Mesendoderm (in vitro differentiated cells): Measurements from ENCODE around the gene MYO1A.
A peak's percentile ranks its signal among the peaks of the same experiment; 100 is the strongest.

Experiments used
- DNase-seq: peaks from one replicate; pipeline ENCODE4 v3.0.0; 2013
- H2AK5ac ChIP-seq: 2 replicates; pipeline ENCODE4 v1.6.1; 2013; ENCODE audit warnings: low read length, inconsistent platforms
- H2BK120ac ChIP-seq: 2 replicates; pipeline ENCODE4 v1.6.1; 2013; ENCODE audit warnings: low read depth, mild to moderate bottlenecking, low read length, moderate library complexity, mixed read lengths
- H2BK15ac ChIP-seq: replicated peaks from 2 replicates; pipeline ENCODE4 v1.6.1; 2013; ENCODE audit warnings: low read depth, mild to moderate bottlenecking, moderate library complexity
- H2BK5ac ChIP-seq: 2 replicates; pipeline ENCODE4 v1.6.1; 2013; ENCODE audit warnings: low read length, inconsistent platforms
- H3K18ac ChIP-seq: 2 replicates; pipeline ENCODE4 v1.6.1; 2013; ENCODE audit warnings: mild to moderate bottlenecking, low read length, mixed read lengths
- H3K23ac ChIP-seq: one replicate; pipeline ENCODE4 v1.6.1; 2013; ENCODE audit warnings: low read length
- H3K27ac ChIP-seq: 2 replicates; pipeline ENCODE4 v1.5.1; 2013; ENCODE audit warnings: low read depth, mild to moderate bottlenecking, inconsistent platforms, low read length, moderate library complexity
- H3K27me3 ChIP-seq: 2 replicates; pipeline ENCODE4 v1.6.1; 2013; ENCODE audit warnings: low read length, control low read depth, mild to moderate bottlenecking, inconsistent platforms; ENCODE audit not compliant: insufficient read depth, poor library complexity
- H3K36me3 ChIP-seq: 2 replicates; pipeline ENCODE4 v1.6.1; 2013; ENCODE audit warnings: low read length, inconsistent platforms; ENCODE audit not compliant: control insufficient read depth, insufficient read depth
- H3K4ac ChIP-seq: one replicate; pipeline ENCODE4 v1.6.1; 2013; ENCODE audit warnings: low read depth, mild to moderate bottlenecking, low read length, moderate library complexity
- H3K4me1 ChIP-seq: 2 replicates; pipeline ENCODE4 v1.6.1; 2013; ENCODE audit warnings: low read depth, low read length, inconsistent platforms; ENCODE audit not compliant: control insufficient read depth
- H3K4me2 ChIP-seq: 2 replicates; pipeline ENCODE4 v1.6.1; 2013; ENCODE audit warnings: low read length
- H3K4me3 ChIP-seq: 2 replicates; pipeline ENCODE4 v1.5.1; 2013; ENCODE audit warnings: mild to moderate bottlenecking, low read length
- H3K56ac ChIP-seq: one replicate; pipeline ENCODE4 v1.6.1; 2013; ENCODE audit warnings: low read length
- H3K79me1 ChIP-seq: 2 replicates; pipeline ENCODE4 v1.6.1; 2013; ENCODE audit warnings: low read length, inconsistent platforms
- H3K79me2 ChIP-seq: 2 replicates; pipeline ENCODE4 v1.6.1; 2013; ENCODE audit warnings: mild to moderate bottlenecking, low read length; ENCODE audit not compliant: control insufficient read depth, insufficient read depth
- H3K9ac ChIP-seq: 2 replicates; pipeline ENCODE4 v1.6.1; 2013; ENCODE audit warnings: low read length, inconsistent platforms
- H4K5ac ChIP-seq: one replicate; pipeline ENCODE4 v1.6.1; 2013; ENCODE audit warnings: low read length
- H4K8ac ChIP-seq: one replicate; pipeline ENCODE4 v1.6.1; 2013; ENCODE audit warnings: low read depth, mild to moderate bottlenecking, control low read depth, low read length, moderate library complexity
- WGBS: extraction: QIAGEN DNeasy Blood & Tissue Kit; methylation state at CpG from one replicate; pipeline ENCODE4 v1.1.7; 2013; ENCODE audit warnings: low lambda C conversion rate, missing lambda C conversion rate; ENCODE audit not compliant: insufficient coverage; ENCODE audit errors: extremely low coverage; 5-methylcytosine and 5-hydroxymethylcytosine counted together

The MYO1A gene

DNA sequence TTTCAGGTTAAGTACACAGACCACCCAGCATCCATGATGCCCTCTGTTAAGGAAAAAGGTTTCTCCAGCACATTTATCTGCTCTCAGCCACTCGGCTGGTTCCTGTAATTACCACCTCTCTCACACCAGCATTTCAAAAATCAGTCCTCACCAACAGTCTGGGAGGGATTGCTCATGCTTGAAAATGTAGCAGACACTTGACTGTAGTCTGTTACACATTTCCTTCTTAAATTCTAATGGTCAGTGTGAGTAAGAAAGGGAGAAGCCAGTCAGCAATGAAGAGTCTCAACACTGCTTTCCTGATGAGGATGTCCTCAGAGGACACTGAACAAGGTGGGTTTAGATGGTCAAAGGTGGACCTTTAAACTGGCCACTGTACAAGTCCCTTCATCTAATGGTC, 49.5 kb downstream of the MYO1A start:
- Histone ChIP-seq H3K4me3 (no peak overlapping the region), H3K36me3 (peaks cover 9% of the 10 kb centered on the region), H3K4me1 (no peaks in the 10 kb centered on the region), H3K23ac (no peak overlapping the region), H3K18ac (no peak overlapping the region), H2AK5ac (no peak overlapping the region), H2BK15ac (no peak overlapping the region), H4K5ac (no peak overlapping the region), H2BK5ac (no peak overlapping the region), H3K56ac (peak overlapping the region; percentile 17), H4K8ac (no peak overlapping the region), H2BK120ac (no peak overlapping the region), H3K27me3 (no peaks in the 10 kb centered on the region), H3K9ac (no peak overlapping the region), H3K79me2 (peaks cover 28% of the 10 kb centered on the region), H3K4ac (no peak overlapping the region), H3K4me2 (no peak overlapping the region), H3K27ac (no peak overlapping the region), H3K79me1 (peaks cover 23% of the 10 kb centered on the region)
- no peak for DNase-seq
- no CpG with 5 or more reads among the region's 1 CpG for WGBS

DNA sequence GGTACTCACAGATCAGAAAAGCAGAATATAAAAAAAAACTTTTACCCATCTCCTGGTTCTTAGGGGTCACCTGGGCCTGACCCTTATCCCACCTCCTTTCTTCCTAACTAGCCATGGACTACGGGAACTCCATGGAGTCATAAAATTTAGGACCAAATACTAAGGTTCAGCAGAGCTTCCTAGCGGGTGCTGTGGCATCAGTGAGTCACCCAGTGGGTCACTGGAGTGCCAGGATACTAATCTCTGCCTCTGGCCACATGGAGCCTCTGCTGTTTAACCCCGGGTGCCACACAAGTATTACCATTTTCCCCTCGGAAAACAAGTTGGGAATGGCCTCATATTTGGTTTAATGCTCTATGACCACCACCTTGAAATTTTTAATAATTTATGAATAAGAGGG, 50.5 kb downstream of the MYO1A start:
- Histone ChIP-seq H3K79me2 (peaks cover 23% of the 10 kb centered on the region), H3K18ac (no peak overlapping the region), H3K4ac (no peak overlapping the region), H4K5ac (no peak overlapping the region), H3K79me1 (peaks cover 21% of the 10 kb centered on the region), H3K4me2 (no peak overlapping the region), H3K56ac (no peak overlapping the region), H3K9ac (no peak overlapping the region), H3K27me3 (no peaks in the 10 kb centered on the region), H3K4me1 (no peaks in the 10 kb centered on the region), H2BK15ac (no peak overlapping the region), H4K8ac (no peak overlapping the region), H3K27ac (no peak overlapping the region), H2BK120ac (no peak overlapping the region), H2AK5ac (no peak overlapping the region), H2BK5ac (no peak overlapping the region), H3K23ac (no peak overlapping the region), H3K36me3 (peaks cover 9% of the 10 kb centered on the region), H3K4me3 (no peak overlapping the region)
- no CpG with 5 or more reads among the region's 4 CpGs for WGBS
- DNase-seq, result no peak

DNA sequence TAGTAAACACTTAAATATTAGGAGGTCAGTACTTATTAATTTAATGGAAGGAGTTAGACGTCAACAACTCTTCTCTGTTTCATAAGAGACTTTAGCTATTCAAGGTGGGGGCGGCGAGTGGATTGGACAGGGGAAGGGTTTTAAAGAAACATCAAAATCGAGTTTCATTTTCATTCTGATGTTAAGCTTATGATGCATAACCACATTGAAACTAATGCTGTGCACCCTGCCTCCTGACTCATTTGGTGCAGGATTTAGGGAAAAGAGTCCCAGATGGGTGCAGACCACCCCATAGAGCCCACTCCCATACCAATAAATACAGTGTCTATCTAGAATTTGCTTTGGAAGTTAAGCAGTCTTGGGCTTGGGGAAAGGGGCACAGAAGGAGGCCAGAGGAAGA, 50.9 kb downstream of the MYO1A start:
- Histone ChIP-seq H2BK5ac (no peak overlapping the region), H4K8ac (no peak overlapping the region), H3K23ac (no peak overlapping the region), H3K27ac (no peak overlapping the region), H3K4me3 (no peak overlapping the region), H3K4ac (no peak overlapping the region), H3K18ac (no peak overlapping the region), H3K36me3 (peaks cover 7% of the 10 kb centered on the region), H3K9ac (no peak overlapping the region), H3K4me1 (no peaks in the 10 kb centered on the region), H3K27me3 (no peaks in the 10 kb centered on the region), H2BK15ac (no peak overlapping the region), H3K79me1 (peaks cover 19% of the 10 kb centered on the region), H4K5ac (no peak overlapping the region), H2AK5ac (no peak overlapping the region), H3K56ac (no peak overlapping the region), H3K4me2 (no peak overlapping the region), H3K79me2 (peaks cover 19% of the 10 kb centered on the region), H2BK120ac (no peak overlapping the region)
- no peak for DNase-seq
- WGBS, result no CpG with 5 or more reads among the region's 4 CpGs

GRCh38 chr12:56998316-56998715, 51.6 kb downstream of the MYO1A start:
- Histone ChIP-seq H2AK5ac (no peak overlapping the region), H3K18ac (no peak overlapping the region), H3K4me1 (no peaks in the 10 kb centered on the region), H3K56ac (no peak overlapping the region), H3K4me3 (no peak overlapping the region), H3K79me2 (peaks cover 14% of the 10 kb centered on the region), H3K79me1 (peaks cover 18% of the 10 kb centered on the region), H4K5ac (no peak overlapping the region), H2BK15ac (no peak overlapping the region), H3K23ac (no peak overlapping the region), H4K8ac (no peak overlapping the region), H2BK5ac (no peak overlapping the region), H3K9ac (no peak overlapping the region), H3K36me3 (peaks cover 2% of the 10 kb centered on the region), H2BK120ac (no peak overlapping the region), H3K4ac (no peak overlapping the region), H3K27ac (no peak overlapping the region), H3K4me2 (no peak overlapping the region), H3K27me3 (no peaks in the 10 kb centered on the region)
- no peak for DNase-seq
- WGBS, result no CpG with 5 or more reads among the region's 6 CpGs

DNA sequence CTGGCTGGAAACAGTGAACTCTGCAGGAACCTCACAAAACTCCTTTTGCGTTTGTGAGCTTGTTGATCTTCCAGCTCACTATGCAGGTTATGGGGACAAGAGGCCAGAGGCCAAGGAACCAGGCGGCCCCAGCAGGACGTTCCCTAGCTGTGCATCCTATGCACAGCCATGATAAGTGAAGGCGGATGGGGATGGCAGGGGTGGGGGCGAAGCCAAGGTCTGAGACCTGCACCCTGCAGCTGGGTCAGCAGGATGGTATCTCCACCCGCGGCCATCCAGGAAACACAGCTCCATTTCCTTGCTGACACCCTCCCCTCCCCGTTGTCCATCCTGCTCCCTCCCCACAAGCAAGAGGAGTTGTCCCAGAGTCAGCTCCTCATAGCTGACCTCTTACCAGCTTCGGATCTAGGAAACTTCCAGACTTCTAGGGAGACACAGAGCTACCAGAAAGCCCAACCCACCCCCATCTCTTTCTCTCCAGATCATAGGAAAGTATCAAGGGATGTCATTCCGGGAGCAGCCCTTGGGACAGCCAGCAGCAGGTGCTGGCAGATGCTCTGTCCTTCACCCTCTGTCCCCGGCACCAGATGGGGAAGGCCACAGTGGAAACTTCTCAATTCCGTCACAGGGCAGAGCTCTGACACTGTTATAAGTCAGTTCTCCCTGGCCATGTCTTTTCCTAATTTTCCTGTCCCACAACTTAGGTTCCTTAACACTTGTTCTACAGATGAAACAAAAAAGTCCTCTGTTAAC, 53.0 kb downstream of the MYO1A start:
- H3K4me3 ChIP-seq, result no peak overlapping the region
- peaks cover 10% of the 10 kb centered on the region for H3K79me2 ChIP-seq
- H3K36me3 ChIP-seq, result no peaks in the 10 kb centered on the region
- H3K18ac ChIP-seq, result no peak overlapping the region
- no peak overlapping the region for H2AK5ac ChIP-seq
- peaks cover 15% of the 10 kb centered on the region for H3K79me1 ChIP-seq
- no peak overlapping the region for H3K56ac ChIP-seq
- no peak for DNase-seq
- no CpG with 5 or more reads among the region's 12 CpGs for WGBS
- no peak overlapping the region for H3K9ac ChIP-seq
- H2BK15ac ChIP-seq, result no peak overlapping the region
- H2BK5ac ChIP-seq, result no peak overlapping the region
- H3K27ac ChIP-seq, result no peak overlapping the region
- no peaks in the 10 kb centered on the region for H3K4me1 ChIP-seq
- H4K8ac ChIP-seq, result no peak overlapping the region
- H2BK120ac ChIP-seq, result no peak overlapping the region
- H3K4ac ChIP-seq, result no peak overlapping the region
- no peaks in the 10 kb centered on the region for H3K27me3 ChIP-seq
- H4K5ac ChIP-seq, result no peak overlapping the region
- no peak overlapping the region for H3K23ac ChIP-seq
- H3K4me2 ChIP-seq, result no peak overlapping the region
